Glutamatergic neuron (in vitro differentiated cells): ENCODE measurements around the gene SIX4. TPM values are rescaled to one million over a fixed set of nuclear protein-coding genes. Genes with fewer than 3 reads are reported as not detected.

ENCODE experiments used
- DNase-seq: peaks from one replicate; pipeline ENCODE4 v3.0.0; 2022
- H3K27ac Mint-ChIP-seq: one replicate; pipeline ENCODE4 v1.8.0; 2020; ENCODE audit warnings: mild to moderate bottlenecking, mixed read lengths, inconsistent platforms; ENCODE audit not compliant: unreplicated experiment
- H3K27me3 Mint-ChIP-seq: one replicate; pipeline ENCODE4 v1.8.0; 2020; ENCODE audit warnings: mild to moderate bottlenecking, moderate library complexity, mixed read lengths, inconsistent platforms; ENCODE audit not compliant: unreplicated experiment
- H3K36me3 Mint-ChIP-seq: one replicate; pipeline ENCODE4 v1.8.0; 2020; ENCODE audit warnings: mild to moderate bottlenecking, mixed read lengths, inconsistent platforms; ENCODE audit not compliant: unreplicated experiment
- H3K4me1 Mint-ChIP-seq: one replicate; pipeline ENCODE4 v1.8.0; 2020; ENCODE audit warnings: mild to moderate bottlenecking, low read depth, mixed read lengths, inconsistent platforms; ENCODE audit not compliant: unreplicated experiment
- H3K4me3 Mint-ChIP-seq: one replicate; pipeline ENCODE4 v1.8.0; 2020; ENCODE audit warnings: mild to moderate bottlenecking, mixed read lengths, inconsistent platforms; ENCODE audit not compliant: unreplicated experiment
- H3K9me3 Mint-ChIP-seq: one replicate; pipeline ENCODE4 v1.8.0; 2020; ENCODE audit warnings: mild to moderate bottlenecking, moderate library complexity, mixed read lengths, inconsistent platforms; ENCODE audit not compliant: unreplicated experiment
- CTCF ChIP-seq: fragments of 200-600 bp; sonication (generic); IDR thresholded peaks from one replicate; pipeline ENCODE4 v1.5.0; 2021; ENCODE audit not compliant: partially characterized antibody, unreplicated experiment
- long read RNA-seq: library from polyadenylated mRNA; unstranded; transcript quantifications from one replicate; pipeline ENCODE4 v2.0.0, GENCODE V29; 2020; ENCODE audit not compliant: unreplicated experiment
- total RNA-seq: library from RNA; stranded (reverse); fragmentation: NEBNext Ultra II Directional; extraction: Animal tissue kit (Norgen Biotek cat#: 25700); gene quantifications from one replicate; pipeline ENCODE4 v1.2.1, GENCODE V29; 2021; ENCODE audit not compliant: unreplicated experiment

Gene SIX4
- total RNA-seq = 22.1 TPM
- long read RNA-seq, partial matches to known transcripts = 0 of 1 reads
- long read RNA-seq, other reads (novel, unspliced or antisense) = 1 of 1 reads

GRCh38 chr14:60723907-60724618 is at the start of gene SIX4:
Gene SIX4 (minus strand): TSS chr14:60724351. CDS start chr14:60724074, 277 bp downstream.
- H3K9me3 Mint-ChIP-seq = peaks cover 18% of the 10 kb centered on the region
- peak within 1 kb of the TSS; percentile 97 for H3K4me3 Mint-ChIP-seq
- H3K27ac Mint-ChIP-seq = peak within 1 kb of the TSS; percentile 93
- H3K4me1 Mint-ChIP-seq = peaks cover 15% of the 10 kb centered on the region
- TF ChIP-seq CTCF = peak; percentile 11
- peak; percentile 82 for DNase-seq
- H3K36me3 Mint-ChIP-seq = no peaks in the 10 kb centered on the region
- peaks cover 14% of the 10 kb centered on the region for H3K27me3 Mint-ChIP-seq

- no peak for TF ChIP-seq CTCF
- no peak for DNase-seq
- H3K36me3 Mint-ChIP-seq = no peaks in the 10 kb centered on the region
- no peak overlapping the region for H3K27ac Mint-ChIP-seq
- no peaks in the 10 kb centered on the region for H3K27me3 Mint-ChIP-seq
- H3K9me3 Mint-ChIP-seq = no peaks in the 10 kb centered on the region
- no peaks in the 10 kb centered on the region for H3K4me1 Mint-ChIP-seq
- no peak overlapping the region for H3K4me3 Mint-ChIP-seq
Measured at GRCh38 chr14:60773558-60773957, 49.4 kb upstream of the SIX4 start.

DNA sequence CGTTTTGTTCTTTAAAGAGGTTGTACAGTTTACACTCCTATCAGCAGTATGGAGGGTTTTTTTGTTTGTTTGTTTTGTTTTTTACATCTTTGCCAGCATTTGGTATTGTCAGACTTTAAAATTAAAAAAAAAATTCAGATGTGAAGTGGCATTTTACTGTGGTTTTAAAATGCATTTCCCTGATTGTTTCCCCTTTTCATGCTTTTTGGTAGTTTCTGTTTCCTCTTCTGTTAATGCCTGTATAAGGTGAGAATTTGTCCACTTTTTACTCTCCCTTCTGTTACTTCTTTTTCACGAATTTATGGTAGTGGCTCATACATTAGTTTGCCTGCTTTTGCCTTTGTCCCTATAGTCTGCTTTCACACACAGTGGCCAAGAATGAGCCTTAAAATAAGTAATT is 47.0 kb upstream of the SIX4 start:
- no peaks in the 10 kb centered on the region for H3K9me3 Mint-ChIP-seq
- H3K27ac Mint-ChIP-seq = no peak overlapping the region
- no peak for TF ChIP-seq CTCF
- H3K36me3 Mint-ChIP-seq = no peaks in the 10 kb centered on the region
- H3K4me3 Mint-ChIP-seq = no peak overlapping the region
- no peaks in the 10 kb centered on the region for H3K4me1 Mint-ChIP-seq
- H3K27me3 Mint-ChIP-seq = no peaks in the 10 kb centered on the region
- DNase-seq = no peak

DNA sequence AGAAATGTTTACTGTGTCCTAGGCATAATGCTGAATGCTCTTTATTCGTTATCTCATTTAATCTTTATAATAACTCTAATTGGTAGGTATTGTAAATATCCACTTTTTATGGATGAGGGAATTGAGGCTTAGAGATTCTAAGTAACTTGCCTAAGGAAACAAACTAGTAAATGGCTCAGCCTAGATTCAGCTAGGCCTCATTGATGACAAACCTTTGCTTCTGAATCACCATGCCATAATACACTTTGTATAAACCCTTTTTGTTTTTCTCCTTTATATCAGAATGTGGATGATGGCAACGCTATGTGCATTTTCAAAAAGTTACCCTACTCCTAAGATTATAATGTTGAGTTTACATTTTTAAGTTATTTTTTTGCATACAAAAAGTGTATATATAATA is 44.5 kb upstream of the SIX4 start:
- no peak for TF ChIP-seq CTCF
- DNase-seq = no peak
- Mint-ChIP-seq H3K4me1 (no peaks in the 10 kb centered on the region), H3K9me3 (peaks cover 2% of the 10 kb centered on the region), H3K27ac (no peak overlapping the region), H3K36me3 (no peaks in the 10 kb centered on the region), H3K27me3 (no peaks in the 10 kb centered on the region), H3K4me3 (no peak overlapping the region)

- H3K27ac Mint-ChIP-seq = no peak overlapping the region
- H3K36me3 Mint-ChIP-seq = no peaks in the 10 kb centered on the region
- no peaks in the 10 kb centered on the region for H3K27me3 Mint-ChIP-seq
- peaks cover 11% of the 10 kb centered on the region for H3K4me1 Mint-ChIP-seq
- no peak for TF ChIP-seq CTCF
- H3K9me3 Mint-ChIP-seq = peaks cover 2% of the 10 kb centered on the region
- no peak for DNase-seq
- H3K4me3 Mint-ChIP-seq = no peak overlapping the region
Measured at GRCh38 chr14:60760644-60761364, 36.7 kb upstream of the SIX4 start.
